ENCODE measurements around the gene FKBP7.
A peak's percentile ranks its signal among the peaks of the same experiment; 100 is the strongest.

FKBP7 gene

DNA sequence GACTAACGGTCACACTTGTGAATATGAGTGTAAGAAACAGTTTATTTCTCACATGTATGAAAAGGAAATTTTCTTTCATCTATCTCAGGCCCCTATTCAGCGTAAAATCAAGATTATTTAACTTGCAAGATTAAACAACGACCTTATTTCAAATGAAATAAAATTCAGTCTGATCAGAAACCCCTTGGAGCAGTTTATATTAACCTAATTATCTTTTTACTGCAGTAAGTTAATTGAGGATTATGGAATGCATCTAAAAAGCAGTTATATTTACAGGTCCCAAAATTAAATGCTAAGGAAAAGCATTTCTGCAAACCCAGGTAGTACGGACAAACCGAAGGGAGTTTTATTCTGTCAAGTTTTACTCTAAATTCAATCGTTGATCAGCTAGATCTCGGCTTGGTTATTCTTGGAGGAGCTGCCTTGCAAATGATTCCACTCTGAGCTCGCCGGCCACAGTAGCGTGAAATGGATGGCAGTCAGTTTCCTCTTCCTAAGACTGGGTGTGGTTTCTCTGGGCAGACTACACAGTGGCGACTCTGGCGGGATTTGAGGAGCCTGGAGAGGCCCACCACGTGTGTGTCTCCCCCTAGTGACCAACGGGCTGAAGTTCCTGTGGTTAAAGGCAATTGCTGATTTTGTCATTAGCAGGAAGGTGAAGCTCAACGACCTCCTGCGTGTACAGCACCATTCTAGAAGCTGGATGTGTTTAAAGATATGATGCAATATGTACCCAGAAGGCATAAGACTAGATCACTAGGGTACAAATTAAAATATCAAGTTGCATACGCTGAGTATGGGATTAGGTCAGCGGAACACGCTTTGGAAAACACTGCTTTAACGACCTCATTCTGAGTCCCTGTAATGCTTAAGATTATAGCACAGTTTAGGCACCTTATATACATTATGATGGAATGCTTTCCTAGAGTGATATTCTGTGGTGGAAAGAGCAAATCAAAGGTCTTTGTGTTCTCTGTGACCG is 63.8 kb downstream of the FKBP7 start:
- Histone ChIP-seq H3K9ac (ENCODE audit: low read depth, low read length) (peak overlapping the region; percentile 74), H3K4me2 (ENCODE audit: insufficient read depth, low read length) (peak overlapping the region; percentile 60), H3K4me1 (ENCODE audit: insufficient read depth, low read length) (peaks cover 25% of the 10 kb centered on the region), H3K27me3 (ENCODE audit: insufficient read depth, low read length, poor library complexity) (peaks cover 1% of the 10 kb centered on the region), H3K36me3 (ENCODE audit: insufficient read depth, low read length) (peaks cover 16% of the 10 kb centered on the region; the same call in 1 of the 2 replicates), H2AFZ (ENCODE audit: low read depth, low read length) (peak overlapping the region; percentile 78), H3K9me3 (ENCODE audit: insufficient read depth, low read length, severe bottlenecking) (no peaks in the 10 kb centered on the region), H4K20me1 (ENCODE audit: insufficient read depth, low read length) (no peaks in the 10 kb centered on the region), H3K27ac (ENCODE audit: low read length) (peak overlapping the region; percentile 85), H3K4me3 (ENCODE audit: low read depth in 1 of 2, low read length in 2 of 2) (peak overlapping the region; percentile 67 to 80), H3K79me2 (ENCODE audit: insufficient read depth, low read length) (peaks cover 39% of the 10 kb centered on the region)
- ATAC-seq (ENCODE audit: insufficient read depth, low read depth) (peak; percentile 78), DNase-seq (peak; percentile 91)
- no peak for TF ChIP-seq EZH2 (IDR thresholded peaks at IDR 0.05; ENCODE audit: borderline replicate concordance, low read depth, low read length, severe bottlenecking)
- TF ChIP-seq, protein P1, sequence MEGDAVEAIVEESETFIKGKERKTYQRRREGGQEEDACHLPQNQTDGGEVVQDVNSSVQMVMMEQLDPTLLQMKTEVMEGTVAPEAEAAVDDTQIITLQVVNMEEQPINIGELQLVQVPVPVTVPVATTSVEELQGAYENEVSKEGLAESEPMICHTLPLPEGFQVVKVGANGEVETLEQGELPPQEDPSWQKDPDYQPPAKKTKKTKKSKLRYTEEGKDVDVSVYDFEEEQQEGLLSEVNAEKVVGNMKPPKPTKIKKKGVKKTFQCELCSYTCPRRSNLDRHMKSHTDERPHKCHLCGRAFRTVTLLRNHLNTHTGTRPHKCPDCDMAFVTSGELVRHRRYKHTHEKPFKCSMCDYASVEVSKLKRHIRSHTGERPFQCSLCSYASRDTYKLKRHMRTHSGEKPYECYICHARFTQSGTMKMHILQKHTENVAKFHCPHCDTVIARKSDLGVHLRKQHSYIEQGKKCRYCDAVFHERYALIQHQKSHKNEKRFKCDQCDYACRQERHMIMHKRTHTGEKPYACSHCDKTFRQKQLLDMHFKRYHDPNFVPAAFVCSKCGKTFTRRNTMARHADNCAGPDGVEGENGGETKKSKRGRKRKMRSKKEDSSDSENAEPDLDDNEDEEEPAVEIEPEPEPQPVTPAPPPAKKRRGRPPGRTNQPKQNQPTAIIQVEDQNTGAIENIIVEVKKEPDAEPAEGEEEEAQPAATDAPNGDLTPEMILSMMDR (IDR thresholded peaks at IDR 0.05; ENCODE audit: borderline replicate concordance, extremely low read depth, low read length, poor library complexity, severe bottlenecking): peak; percentile 91

Measured in DND-41 (cell line).